WI38 (cell line): ENCODE results near the gene PHLDB3.
A peak's percentile ranks its signal among the peaks of the same experiment; 100 is the strongest.
"Not testable (repeated sequence)": the region's sequence is repeated elsewhere in the genome, so short reads cannot be mapped to it uniquely, and the experiment has no call there.

Experiments used
- H3K4me3 ChIP-seq: 2 replicates; pipeline ENCODE4 v1.5.1; 2011; ENCODE audit warnings: low read depth, mild to moderate bottlenecking, control low read depth, low read length
- TF ChIP-seq, protein P1 (sequence below): IDR thresholded peaks from 2 replicates; pipeline ENCODE4 v1.5.1; 2012; ENCODE audit warnings: low read depth, mild to moderate bottlenecking, control low read depth, low read length

PHLDB3 gene

DNA sequence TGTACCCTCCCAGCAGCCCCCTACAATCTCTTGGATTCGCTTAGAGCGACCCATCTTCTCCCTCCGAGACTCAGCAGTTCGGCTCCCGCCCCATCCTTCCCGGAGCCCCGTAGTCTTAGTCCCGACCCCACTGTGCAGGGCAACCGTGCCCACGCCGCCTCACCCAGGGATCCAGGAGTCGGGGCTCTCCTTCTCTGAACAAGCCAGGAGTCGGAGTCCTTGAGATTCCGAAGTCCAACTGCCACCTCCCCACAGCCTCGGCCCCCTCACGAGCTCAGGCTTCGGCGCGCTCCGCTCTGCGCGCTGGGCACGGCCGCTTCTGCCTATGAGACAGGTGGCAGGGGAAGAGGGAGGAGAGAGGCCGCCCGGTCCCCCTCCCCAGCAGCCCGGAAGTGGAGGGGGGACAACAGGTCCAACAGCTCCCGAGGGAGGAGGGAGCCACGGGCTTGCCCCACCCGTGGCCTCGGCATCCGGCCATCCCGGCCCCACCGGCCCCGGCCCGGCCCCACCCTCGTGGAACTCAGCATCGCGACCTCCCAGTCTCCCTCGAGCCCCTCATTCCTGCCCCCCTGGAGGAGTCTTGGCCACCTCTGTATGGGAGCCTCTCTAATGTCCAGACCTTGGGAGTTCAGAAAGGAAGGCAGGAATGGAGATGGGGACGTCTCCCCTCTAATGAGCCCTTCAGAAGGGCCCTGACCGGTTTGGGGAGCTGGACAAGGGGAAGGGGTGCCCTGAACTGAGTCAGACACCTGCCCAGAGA, at the start of gene PHLDB3:
Gene PHLDB3 (minus strand): TSS at position 321 of the 760 bp plus-strand sequence. CDS start 628 bp downstream, outside the sequence.
- TF ChIP-seq, protein P1, sequence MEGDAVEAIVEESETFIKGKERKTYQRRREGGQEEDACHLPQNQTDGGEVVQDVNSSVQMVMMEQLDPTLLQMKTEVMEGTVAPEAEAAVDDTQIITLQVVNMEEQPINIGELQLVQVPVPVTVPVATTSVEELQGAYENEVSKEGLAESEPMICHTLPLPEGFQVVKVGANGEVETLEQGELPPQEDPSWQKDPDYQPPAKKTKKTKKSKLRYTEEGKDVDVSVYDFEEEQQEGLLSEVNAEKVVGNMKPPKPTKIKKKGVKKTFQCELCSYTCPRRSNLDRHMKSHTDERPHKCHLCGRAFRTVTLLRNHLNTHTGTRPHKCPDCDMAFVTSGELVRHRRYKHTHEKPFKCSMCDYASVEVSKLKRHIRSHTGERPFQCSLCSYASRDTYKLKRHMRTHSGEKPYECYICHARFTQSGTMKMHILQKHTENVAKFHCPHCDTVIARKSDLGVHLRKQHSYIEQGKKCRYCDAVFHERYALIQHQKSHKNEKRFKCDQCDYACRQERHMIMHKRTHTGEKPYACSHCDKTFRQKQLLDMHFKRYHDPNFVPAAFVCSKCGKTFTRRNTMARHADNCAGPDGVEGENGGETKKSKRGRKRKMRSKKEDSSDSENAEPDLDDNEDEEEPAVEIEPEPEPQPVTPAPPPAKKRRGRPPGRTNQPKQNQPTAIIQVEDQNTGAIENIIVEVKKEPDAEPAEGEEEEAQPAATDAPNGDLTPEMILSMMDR: no peak
- H3K4me3 ChIP-seq: peak within 1 kb of the TSS; percentile 84

DNA sequence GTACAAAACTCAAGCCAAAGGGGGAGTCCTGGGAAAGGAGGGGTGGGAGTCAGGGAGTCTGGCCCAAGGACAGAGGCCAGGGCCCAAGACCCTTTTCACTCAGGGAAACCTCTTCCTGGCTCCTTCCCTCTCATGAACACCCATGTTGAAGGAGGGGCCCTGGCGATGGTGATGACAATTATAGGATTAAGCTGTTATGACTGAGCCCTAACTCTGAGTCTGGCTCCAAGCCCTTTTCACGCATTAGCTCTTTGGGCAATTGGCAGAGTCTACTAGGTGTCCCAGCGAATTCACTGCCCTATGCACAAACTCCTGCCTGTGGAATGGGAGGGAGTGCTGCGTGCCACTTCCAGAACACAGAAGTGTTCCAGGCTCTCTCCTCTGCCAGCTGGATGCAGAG, 49.1 kb upstream of the PHLDB3 start:
- no peak overlapping the region for H3K4me3 ChIP-seq
- TF ChIP-seq, protein P1: no peak

DNA sequence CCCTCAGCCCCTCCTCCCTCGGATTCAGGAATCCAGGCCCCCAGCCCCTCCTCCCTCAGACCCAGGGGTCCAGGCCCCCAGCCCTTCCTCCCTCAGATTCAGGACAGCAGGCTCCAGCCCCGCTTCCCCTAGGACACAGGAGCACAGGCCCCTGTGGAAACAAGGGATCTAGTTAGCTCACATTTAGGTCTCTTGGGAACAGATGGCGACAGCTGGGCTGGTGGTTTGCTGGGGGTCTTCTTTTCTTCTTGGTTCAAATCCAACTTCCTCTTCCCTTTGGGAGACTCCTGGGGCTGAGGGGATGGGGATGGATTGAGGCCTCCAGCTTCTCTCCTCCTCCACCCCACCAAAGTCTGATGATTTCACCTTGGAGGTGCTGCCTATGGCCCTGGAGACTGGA, 48.1 kb upstream of the PHLDB3 start:
- no peak overlapping the region for H3K4me3 ChIP-seq
- TF ChIP-seq, protein P1: no peak

DNA sequence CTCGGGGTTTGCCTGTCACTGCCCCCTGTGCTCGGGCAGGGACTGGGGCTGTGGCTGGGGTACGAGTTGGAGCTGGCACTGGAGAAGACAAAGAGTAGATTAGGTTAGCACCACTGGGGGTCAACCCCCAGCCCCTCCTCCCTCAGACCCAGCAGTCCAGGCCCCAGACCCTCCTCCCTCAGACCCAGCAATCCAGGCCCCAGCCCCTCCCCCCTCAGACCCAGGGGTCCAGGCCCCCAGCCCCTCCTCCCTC, 47.6 kb upstream of the PHLDB3 start:
- TF ChIP-seq, protein P1: no peak
- H3K4me3 ChIP-seq: no peak overlapping the region

DNA sequence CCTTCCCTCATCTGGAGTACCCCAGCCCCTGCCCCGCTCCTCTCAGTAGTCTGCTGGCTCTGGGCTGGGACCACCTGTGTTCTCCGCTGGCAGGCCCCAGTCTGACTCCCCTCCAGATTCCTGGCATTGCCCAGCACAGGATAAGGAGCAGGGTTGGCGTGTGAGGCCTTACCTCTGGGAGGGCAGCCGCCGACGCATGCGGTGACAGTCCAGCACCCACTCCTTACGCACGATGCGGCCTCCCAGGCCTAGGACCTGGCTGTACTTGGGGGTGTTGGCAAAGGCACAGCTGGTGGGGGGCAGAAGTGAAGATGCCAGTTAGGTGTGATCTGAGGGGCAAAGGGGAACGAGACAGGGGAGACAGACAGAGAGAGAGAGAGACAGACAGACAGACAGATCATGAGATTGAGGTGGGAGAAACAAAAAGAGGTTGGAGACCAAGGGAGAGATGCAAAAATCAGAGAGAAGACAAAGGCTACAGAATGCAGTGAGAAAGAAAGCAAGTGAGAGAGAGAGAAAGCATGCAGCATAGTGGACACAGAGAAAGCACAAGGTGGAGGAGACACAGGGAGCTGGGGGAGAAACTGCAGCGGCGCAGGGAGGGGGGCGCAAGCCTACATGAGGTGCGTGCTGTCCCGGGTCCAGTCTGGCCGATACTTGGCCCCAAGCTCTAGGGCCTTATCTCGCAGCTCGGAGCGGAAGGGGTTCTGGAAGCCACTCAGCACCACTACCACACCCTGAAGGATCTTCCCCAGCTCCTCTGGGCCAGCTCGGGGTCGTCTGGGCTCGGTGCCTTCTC, 47.1 kb upstream of the PHLDB3 start:
- TF ChIP-seq, protein P1: no peak
- no peak overlapping the region for H3K4me3 ChIP-seq

DNA sequence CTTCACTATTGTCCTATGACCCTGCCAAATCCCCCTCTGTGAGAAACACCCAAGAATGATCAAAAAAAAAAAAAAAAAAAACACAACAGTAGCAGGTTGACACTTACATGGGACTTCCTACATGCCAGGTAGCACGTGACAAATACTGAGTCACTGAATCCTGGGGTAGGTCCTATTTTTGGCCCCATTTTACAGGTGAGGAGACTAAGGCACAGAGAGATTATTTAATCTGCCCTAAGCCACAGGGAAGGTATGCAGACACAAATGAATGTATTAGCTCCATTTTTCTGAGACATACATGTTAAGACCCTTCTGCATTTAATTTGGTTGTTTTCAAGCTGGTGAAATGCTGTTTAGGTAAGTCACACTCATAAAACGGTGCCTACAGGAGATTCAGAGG, 44.2 kb upstream of the PHLDB3 start:
- TF ChIP-seq, protein P1: no peak
- H3K4me3 ChIP-seq: no peak overlapping the region

DNA sequence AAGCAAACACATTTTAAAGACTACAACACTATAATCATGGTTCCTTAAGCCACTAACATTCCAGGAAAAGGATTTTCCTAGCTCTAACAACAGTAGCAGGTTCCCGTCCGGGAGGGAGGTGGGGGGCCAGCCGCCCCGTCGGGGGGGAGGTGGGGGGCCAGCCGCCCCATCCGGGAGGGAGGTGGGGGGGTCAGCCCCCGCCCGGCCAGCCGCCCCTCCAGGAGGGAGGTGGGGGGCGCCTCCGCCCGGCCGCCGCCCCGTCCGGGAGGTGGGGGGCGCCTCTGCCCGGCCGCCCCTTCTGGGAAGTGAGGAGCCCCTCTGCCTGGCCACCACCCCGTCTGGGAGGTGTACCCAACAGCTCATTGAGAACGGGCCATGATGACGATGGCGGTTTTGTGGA, 43.4 kb upstream of the PHLDB3 start:
- not testable (repeated sequence) for H3K4me3 ChIP-seq
